ENCODE data around the gene LSM14B.

Gene LSM14B

DNA sequence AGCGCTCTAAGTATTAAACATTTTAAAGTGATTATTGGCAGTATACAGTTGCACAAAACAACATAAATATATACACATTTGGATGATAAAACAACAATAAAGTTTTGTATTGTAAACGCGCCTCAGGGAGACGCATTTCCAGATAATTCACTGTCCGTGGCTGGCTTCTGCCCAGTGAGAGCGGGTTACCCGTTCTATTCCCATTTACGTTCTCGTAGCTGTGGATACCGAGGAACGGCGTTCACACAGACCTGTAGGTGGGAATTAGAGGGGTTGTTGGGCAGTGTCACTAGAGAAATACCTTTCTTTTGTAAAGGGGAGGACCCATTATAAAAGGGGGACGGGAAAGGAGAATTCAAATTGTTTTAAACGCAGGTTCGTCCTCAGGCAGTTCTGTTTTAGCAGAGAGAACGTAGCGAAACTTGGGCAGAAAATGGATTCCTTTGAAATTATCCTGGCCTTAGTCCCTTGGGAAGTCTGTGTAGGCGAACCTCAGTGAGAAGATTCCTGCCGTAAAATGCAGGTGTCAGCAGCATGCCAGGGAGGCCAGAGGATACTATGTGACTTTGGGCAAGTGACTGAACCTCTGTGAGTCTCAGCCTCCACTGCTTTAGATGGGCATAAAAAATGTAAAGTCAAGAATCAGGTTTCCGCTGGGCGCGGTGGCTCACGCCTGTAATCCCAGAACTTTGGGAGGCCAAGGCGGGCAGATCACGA, 61.3 kb downstream of the LSM14B start:
- DNase-seq (ENCODE audit: low read depth in 2 of 2): no peak

Measured in fibroblast of skin of left biceps (primary cell).